Spleen (tissue), 11 donors: ENCODE data around the gene DPF3. TPM values are rescaled to one million over a fixed set of nuclear protein-coding genes. Genes with fewer than 3 reads are reported as not detected.

Experiments
- DNase-seq: peaks from one replicate; pipeline ENCODE4 v3.0.0-alpha.2; 2020
- H3K27ac ChIP-seq, 8 donors: fragments of 200-600 bp; sonication (generic) in 7 of 8; 1 replicate in 4 of 8; 2 replicates in 4 of 8; pipeline versions ENCODE4 v1.5.0 to v1.8.0; 2016 to 2021; ENCODE audit warnings: inconsistent platforms in 4 of 8, mild to moderate bottlenecking in 4 of 8, moderate library complexity in 1 of 8
- H3K27me3 ChIP-seq, 7 donors: fragments of 200-600 bp; sonication (generic) in 6 of 7; replicated peaks in 1 of 7; 1 replicate in 4 of 7; 2 replicates in 3 of 7; pipeline versions ENCODE4 v1.5.0 to v1.8.0; 2016 to 2021; ENCODE audit warnings: inconsistent platforms in 3 of 7, mild to moderate bottlenecking in 1 of 7
- H3K36me3 ChIP-seq, 6 donors: fragments of 200-600 bp; sonication (generic) in 5 of 6; 1 replicate in 4 of 6; 2 replicates in 2 of 6; pipeline versions ENCODE4 v1.5.0 to v1.8.0; 2016 to 2021; ENCODE audit warnings: inconsistent platforms in 2 of 6
- H3K4me1 ChIP-seq, 6 donors: fragments of 200-600 bp; sonication (generic) in 5 of 6; 1 replicate in 3 of 6; 2 replicates in 3 of 6; pipeline versions ENCODE4 v1.5.0 to v1.8.0; 2016 to 2021; ENCODE audit warnings: inconsistent platforms in 3 of 6
- H3K4me3 ChIP-seq, 8 donors: fragments of 200-600 bp; sonication (generic) in 7 of 8; 1 replicate in 4 of 8; 2 replicates in 4 of 8; pipeline versions ENCODE4 v1.5.0 to v1.8.0; 2016 to 2021; ENCODE audit warnings: inconsistent platforms in 4 of 8, mild to moderate bottlenecking in 4 of 8, moderate library complexity in 2 of 8
- H3K9me3 ChIP-seq, 8 donors: fragments of 200-600 bp; sonication (generic) in 7 of 8; 1 replicate in 4 of 8; 2 replicates in 4 of 8; pipeline versions ENCODE4 v1.5.0 to v1.8.0; 2016 to 2021; ENCODE audit warnings: inconsistent platforms in 4 of 8
- CTCF ChIP-seq, 11 experiments: fragments of 200-600 bp in 7 of 11; fragments of 450-650 bp in 4 of 11; sonication (generic) in 4 of 11; IDR thresholded peaks in 8 of 11; conservative IDR thresholded peaks in 3 of 11; 1 replicate in 7 of 11; 2 replicates in 4 of 11; pipeline versions ENCODE4 v1.4.0 to v1.8.0; 2016 to 2021; ENCODE audit warnings: antibody characterized with exemption in 11 of 11, inconsistent platforms in 4 of 11, mild to moderate bottlenecking in 1 of 11
- POLR2A ChIP-seq, 3 donors: fragments of 450-650 bp; IDR thresholded peaks; one replicate each; pipeline ENCODE4 v1.5.1; 2017; ENCODE audit warnings: antibody characterized with exemption in 3 of 3, mild to moderate bottlenecking in 1 of 3
- POLR2AphosphoS5 ChIP-seq, 3 donors: sonication (generic); formaldehyde crosslinking; IDR thresholded peaks; one replicate each; pipeline ENCODE4 v1.5.1; 2017; ENCODE audit warnings: antibody characterized with exemption in 3 of 3
- WGBS, 5 donors: extraction: QIAGEN DNeasy Blood & Tissue Kit in 3 of 5; methylation state at CpG; one replicate each; pipeline versions ENCODE4 v1.1.5 to v1.1.7; 2013 to 2018; 5-methylcytosine and 5-hydroxymethylcytosine counted together
- intact Hi-C: fragments of 100-400 bp; cut with DNase I; formaldehyde crosslinking; loops from one replicate; pipeline ENCODE4 v1.15.0; 2023; ENCODE audit warnings: low total_unique reads
- polyA plus RNA-seq, 3 donors: library from polyadenylated mRNA; stranded (reverse); fragments of 200-250 nt; gene quantifications; one replicate each; pipeline ENCODE4 v1.2.1, GENCODE V29; 2013
- total RNA-seq, 7 donors: library from RNA; depleted of rRNA in 3 of 7; stranded (reverse); fragments of >200 nt in 3 of 7; fragmentation: NEBNext Ultra II Directional in 4 of 7; extraction: Animal tissue kit (Norgen Biotek cat#: 25700) in 4 of 7; gene quantifications; one replicate each; pipeline versions ENCODE4 v1.1.0 to v1.2.1, GENCODE V29; 2016 to 2021
- donor health status: healthy with polysubstance abuse.
- donor health status: DM: no; HTN: no; CAD: no; lungs with moderate emphysema.
- donor health status: DM: no; HTN: no; CAD: no.
- donor health status: Bipolar disorder and iron deficiency.
- donor health status: healthy.
- donor health status: DM: no; HTN: no; CAD: no.
- donor health status: DM: yes; HTN: yes; CAD: no.

DPF3 gene
- total and polyA plus RNA-seq, 10 donors = 0.76 to 8.9 (median 3.0) TPM

DNA sequence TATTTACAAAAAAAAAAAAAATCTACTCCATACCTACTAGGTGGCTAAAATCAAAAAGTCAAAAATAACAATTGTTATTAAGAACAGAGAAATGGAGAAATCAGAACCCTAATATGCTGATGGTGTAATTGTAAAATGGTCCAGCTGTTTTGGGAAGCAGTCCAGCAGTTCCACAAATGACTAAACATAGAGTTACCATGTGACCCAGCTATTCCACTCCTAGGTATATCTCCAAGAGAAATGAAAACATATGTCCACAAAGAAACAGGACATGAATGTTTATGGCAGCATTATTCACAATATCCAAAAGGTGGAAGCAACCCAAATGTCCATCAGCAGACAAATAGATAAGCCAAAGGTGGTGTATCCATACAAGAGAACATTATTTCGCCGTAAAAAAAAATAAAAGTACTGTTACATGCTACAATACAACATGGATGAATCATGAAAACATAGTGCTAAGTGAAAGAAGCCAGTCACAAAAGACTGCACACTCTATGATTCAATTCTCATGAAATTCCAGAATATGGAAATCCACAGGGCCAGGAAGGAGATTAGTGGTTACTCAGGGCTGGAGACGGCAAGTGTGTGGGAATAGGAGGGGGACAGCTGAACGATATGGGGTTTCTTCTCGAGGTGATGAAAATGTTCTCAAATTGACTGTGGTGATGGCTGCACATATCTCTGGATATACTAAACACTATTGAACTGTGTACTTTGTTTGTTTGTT, 9.1 kb upstream of the DPF3 start:
- no peak for DNase-seq
- Histone ChIP-seq H3K27ac (no peak overlapping the region), H3K27me3 (peaks cover 0 to 24% (median 0%) of the 10 kb centered on the region in 7 donors), H3K4me1 (peaks cover 0 to 9% (median 0%) of the 10 kb centered on the region in 6 donors), H3K9me3 (no peaks in the 10 kb centered on the region), H3K36me3 (no peaks in the 10 kb centered on the region), H3K4me3 (no peak overlapping the region)
- WGBS, 5 donors = 92 to 99% (median 94%) methylated on average over 5 of the region's 5 CpGs
- no peak for TF ChIP-seq POLR2A (IDR thresholded peaks at IDR 0.05)
- no peak for TF ChIP-seq CTCF (IDR thresholded peaks at IDR 0.05 in 8 of 11, conservative IDR thresholded peaks at IDR 0.05 in 3 of 11)
- intact Hi-C loops = no loop called here

GRCh38 chr14:72901361-72901760, 7.5 kb upstream of the DPF3 start:
- intact Hi-C loops = no loop called here
- 90 to 97% (median 96%) methylated on average over 3 of the region's 3 CpGs for WGBS, 5 donors

DNA sequence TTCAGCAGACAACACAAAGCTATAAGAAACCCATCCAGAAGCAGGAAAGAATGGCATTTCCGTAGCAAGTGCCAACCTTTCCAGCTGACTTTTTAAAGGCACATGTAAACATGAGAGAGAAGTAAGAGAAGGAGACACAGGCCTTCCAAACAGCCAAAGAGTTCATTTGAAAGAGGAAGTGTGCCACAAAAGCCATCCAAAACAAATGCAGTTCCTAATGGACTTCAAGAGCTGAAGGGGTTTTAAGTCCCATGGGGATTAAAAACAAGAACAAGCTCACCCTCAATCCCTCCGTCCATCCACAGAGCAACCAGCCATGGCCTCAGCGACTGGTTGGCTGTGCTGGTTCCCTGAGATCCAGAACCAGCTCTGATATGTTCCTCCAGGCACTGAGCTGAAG, 4.5 kb upstream of the DPF3 start:
- H3K27ac ChIP-seq = no peak overlapping the region
- 58 to 82% (median 63%) methylated on average over 3 of the region's 3 CpGs for WGBS, 5 donors

More at GRCh38 chr14:72901361-72901760, 7.5 kb upstream of the DPF3 start:
- no peak for DNase-seq
- Histone ChIP-seq H3K27ac (no peak overlapping the region), H3K27me3 (peaks cover 0 to 28% (median 0%) of the 10 kb centered on the region in 7 donors), H3K9me3 (no peaks in the 10 kb centered on the region), H3K4me1 (peaks cover 0 to 9% (median 0%) of the 10 kb centered on the region in 6 donors), H3K4me3 (no peak overlapping the region), H3K36me3 (no peaks in the 10 kb centered on the region)
- no peak for TF ChIP-seq POLR2AphosphoS5 (IDR thresholded peaks at IDR 0.05)
- no peak for TF ChIP-seq CTCF (IDR thresholded peaks at IDR 0.05 in 8 of 11, conservative IDR thresholded peaks at IDR 0.05 in 3 of 11)
- TF ChIP-seq POLR2A (IDR thresholded peaks at IDR 0.05) = no peak

More for the DNA sequence above, 4.5 kb upstream of the DPF3 start:
- H3K4me1 ChIP-seq = peaks cover 2 to 16% (median 12%) of the 10 kb centered on the region in 6 donors
- TF ChIP-seq POLR2AphosphoS5 (IDR thresholded peaks at IDR 0.05) = no peak
- TF ChIP-seq CTCF (IDR thresholded peaks at IDR 0.05 in 8 of 11, conservative IDR thresholded peaks at IDR 0.05 in 3 of 11) = no peak
- no peak for TF ChIP-seq POLR2A (IDR thresholded peaks at IDR 0.05)
- no peaks in the 10 kb centered on the region for H3K36me3 ChIP-seq
- intact Hi-C loops = loop anchor here (10.0 kb wide), 1 partner anchor 284 kb away; no protein-coding TSS in a partner anchor
- no peaks in the 10 kb centered on the region for H3K9me3 ChIP-seq
- no peak for DNase-seq
- no peak overlapping the region for H3K4me3 ChIP-seq
- peaks cover 0 to 41% (median 11%) of the 10 kb centered on the region in 7 donors for H3K27me3 ChIP-seq
